GM19035 (cell line): ENCODE measurements around the gene IRF4.

ENCODE experiments used
- ATAC-seq: cut with Tn5 transposase; IDR thresholded peaks from one replicate; pipeline ENCODE4 v1.9.1; 2021; ENCODE audit not compliant: unreplicated experiment

IRF4 gene

GRCh38 chr6:398065-398464, 6.5 kb downstream of the IRF4 start:
- no peak for ATAC-seq

GRCh38 chr6:398558-399078, 7.1 kb downstream of the IRF4 start:
- no peak for ATAC-seq

GRCh38 chr6:399785-400534, 8.4 kb downstream of the IRF4 start:
- ATAC-seq, result peak; percentile 57

- no peak for ATAC-seq
Measured at GRCh38 chr6:400815-401214, 9.3 kb downstream of the IRF4 start.

- no peak for ATAC-seq
Measured at GRCh38 chr6:401239-401993, 9.9 kb downstream of the IRF4 start.

GRCh38 chr6:401994-402640, 10.6 kb downstream of the IRF4 start:
- ATAC-seq, result no peak

- ATAC-seq, result no peak
Measured at GRCh38 chr6:402901-403658, 11.5 kb downstream of the IRF4 start.

- no peak for ATAC-seq
Measured at GRCh38 chr6:403659-404655, 12.4 kb downstream of the IRF4 start.

- no peak for ATAC-seq
Measured at GRCh38 chr6:404685-405423, 13.3 kb downstream of the IRF4 start.

GRCh38 chr6:408148-408547, 16.6 kb downstream of the IRF4 start:
- no peak for ATAC-seq

- no peak for ATAC-seq
Measured at GRCh38 chr6:408599-409102, 17.1 kb downstream of the IRF4 start.

- ATAC-seq, result no peak
Measured at GRCh38 chr6:409370-409972, 17.9 kb downstream of the IRF4 start.

GRCh38 chr6:410555-411395, 19.2 kb downstream of the IRF4 start:
- ATAC-seq, result no peak

GRCh38 chr6:411402-412145, 20.0 kb downstream of the IRF4 start:
- no peak for ATAC-seq

GRCh38 chr6:412146-412886, 20.8 kb downstream of the IRF4 start:
- no peak for ATAC-seq

- no peak for ATAC-seq
Measured at GRCh38 chr6:414447-414846, 22.9 kb downstream of the IRF4 start.
